CD4-positive, alpha-beta T cell treated with Interleukin-15 for 4 hours (primary cell): ENCODE data around the gene PROKR1.
"Not testable (repeated sequence)": the region's sequence is repeated elsewhere in the genome, so short reads cannot be mapped to it uniquely, and the experiment has no call there.

Experiments
- DNase-seq: peaks from one replicate; pipeline ENCODE4 v3.0.0-alpha.2; 2020; ENCODE audit warnings: low spot score

The PROKR1 gene

GRCh38 chr2:68658266-68658665 lies 14.9 kb downstream of the PROKR1 start:
- no peak for DNase-seq

GRCh38 chr2:68659081-68659480 lies 15.7 kb downstream of the PROKR1 start:
- no peak for DNase-seq

- no peak for DNase-seq
These were observed 17.3 kb downstream of the PROKR1 start for GRCh38 chr2:68660658-68661057.

- DNase-seq: no peak
These were observed 19.1 kb downstream of the PROKR1 start for GRCh38 chr2:68662466-68662865.

GRCh38 chr2:68663371-68664156 lies 20.2 kb downstream of the PROKR1 start:
- DNase-seq: no peak

GRCh38 chr2:68667371-68667770 lies 24.0 kb downstream of the PROKR1 start:
- no peak for DNase-seq

GRCh38 chr2:68669651-68670050 lies 26.3 kb downstream of the PROKR1 start:
- DNase-seq: no peak

- DNase-seq: no peak
These were observed 28.6 kb downstream of the PROKR1 start for GRCh38 chr2:68671961-68672360.

GRCh38 chr2:68673631-68674030 lies 30.3 kb downstream of the PROKR1 start:
- no peak for DNase-seq

- no peak for DNase-seq
These were observed 32.1 kb downstream of the PROKR1 start for GRCh38 chr2:68675470-68675869.

- not testable (repeated sequence) for DNase-seq
These were observed 34.5 kb downstream of the PROKR1 start for GRCh38 chr2:68677837-68678236.

- DNase-seq: not testable (repeated sequence)
These were observed 36.0 kb downstream of the PROKR1 start for GRCh38 chr2:68679166-68679916.

- not testable (repeated sequence) for DNase-seq
These were observed 36.5 kb downstream of the PROKR1 start for GRCh38 chr2:68679917-68680267.

- DNase-seq: no peak
These were observed 40.8 kb downstream of the PROKR1 start for GRCh38 chr2:68684197-68684596.

- DNase-seq: no peak
These were observed 42.8 kb downstream of the PROKR1 start for GRCh38 chr2:68686178-68686577.

GRCh38 chr2:68687018-68687417 lies 43.6 kb downstream of the PROKR1 start:
- no peak for DNase-seq

GRCh38 chr2:68689553-68690537 lies 46.5 kb downstream of the PROKR1 start:
- DNase-seq: no peak

- DNase-seq: no peak
These were observed 47.5 kb downstream of the PROKR1 start for GRCh38 chr2:68690851-68691250.

GRCh38 chr2:68692511-68692910 lies 49.1 kb downstream of the PROKR1 start:
- no peak for DNase-seq

- no peak for DNase-seq
These were observed 50.6 kb downstream of the PROKR1 start for GRCh38 chr2:68693951-68694350.

GRCh38 chr2:68695971-68696370 lies 52.6 kb downstream of the PROKR1 start:
- no peak for DNase-seq

- no peak for DNase-seq
These were observed 53.2 kb downstream of the PROKR1 start for GRCh38 chr2:68696554-68696953.
